Ascending aorta (tissue), 2 donors: Measurements from ENCODE around the gene MX2. TPM values are rescaled to one million over a fixed set of nuclear protein-coding genes. Genes with fewer than 3 reads are reported as not detected.

Source experiments
- DNase-seq, 2 donors: peaks; one replicate each; pipeline ENCODE4 v3.0.0-alpha.2; 2019; ENCODE audit warnings: low spot score in 2 of 2
- H3K27ac ChIP-seq, 2 donors: fragments of 200-600 bp; sonication (generic); one replicate each; pipeline ENCODE4 v1.5.1; 2016 to 2017; ENCODE audit warnings: mild to moderate bottlenecking in 1 of 2
- H3K27me3 ChIP-seq: fragments of 200-600 bp; sonication (generic); one replicate; pipeline ENCODE4 v1.5.1; 2017
- H3K36me3 ChIP-seq, 2 donors: fragments of 200-600 bp; sonication (generic); one replicate each; pipeline ENCODE4 v1.5.1; 2016
- H3K4me1 ChIP-seq, 2 donors: fragments of 200-600 bp; sonication (generic); one replicate each; pipeline ENCODE4 v1.5.1; 2016 to 2017; ENCODE audit warnings: mild to moderate bottlenecking in 1 of 2
- H3K4me3 ChIP-seq, 2 donors: fragments of 200-600 bp; sonication (generic); one replicate each; pipeline ENCODE4 v1.5.1; 2016 to 2017; ENCODE audit warnings: mild to moderate bottlenecking in 1 of 2
- H3K9me3 ChIP-seq, 2 donors: fragments of 200-600 bp; sonication (generic); one replicate each; pipeline ENCODE4 v1.5.1; 2016
- intact Hi-C: fragments of 100-400 bp; cut with DNase I; formaldehyde crosslinking; loops from one replicate; pipeline ENCODE4 v1.15.1; 2023
- total RNA-seq: library from RNA; depleted of rRNA; stranded (reverse); fragments of >200 nt; gene quantifications from one replicate; pipeline ENCODE4 v1.1.0, GENCODE V29; 2016
- TF ChIP-seq, protein P1 (sequence below), 3 experiments: fragments of 200-600 bp in 2 of 3; fragments of 450-650 bp in 1 of 3; sonication (generic) in 2 of 3; IDR thresholded peaks; one replicate each; pipeline ENCODE4 v1.5.1; 2016 to 2019; ENCODE audit warnings: antibody characterized with exemption in 3 of 3, mild to moderate bottlenecking in 1 of 3, moderate library complexity in 1 of 3

The MX2 gene
- total RNA-seq, 1 donor from 2014 or later: 9.7 TPM

DNA sequence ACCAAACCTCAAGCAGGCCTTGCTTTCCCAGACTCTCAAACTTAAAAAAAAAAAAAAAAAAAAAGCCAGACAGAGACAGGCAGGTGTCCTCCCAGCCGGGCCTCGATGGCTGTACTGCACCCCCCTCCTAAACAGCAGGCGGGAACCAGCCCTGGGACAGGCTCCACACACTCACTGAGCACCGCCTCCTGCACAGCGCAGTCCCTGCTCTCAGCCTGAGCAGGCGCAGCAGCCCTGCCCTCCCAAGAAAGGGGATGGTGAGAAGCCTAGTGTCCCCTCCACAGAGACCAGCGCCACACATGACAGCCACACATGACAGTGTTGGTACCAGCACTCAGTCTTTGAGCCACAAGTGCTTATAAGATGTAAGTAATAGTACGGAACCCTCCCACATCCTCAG, 11.9 kb downstream of the MX2 start:
- H3K36me3 ChIP-seq: no peaks in the 10 kb centered on the region
- intact Hi-C loops: no loop called here
- DNase-seq: no peak
- H3K4me3 ChIP-seq: no peak overlapping the region
- no peaks in the 10 kb centered on the region for H3K9me3 ChIP-seq
- H3K27me3 ChIP-seq: no peaks in the 10 kb centered on the region
- TF ChIP-seq, protein P1, sequence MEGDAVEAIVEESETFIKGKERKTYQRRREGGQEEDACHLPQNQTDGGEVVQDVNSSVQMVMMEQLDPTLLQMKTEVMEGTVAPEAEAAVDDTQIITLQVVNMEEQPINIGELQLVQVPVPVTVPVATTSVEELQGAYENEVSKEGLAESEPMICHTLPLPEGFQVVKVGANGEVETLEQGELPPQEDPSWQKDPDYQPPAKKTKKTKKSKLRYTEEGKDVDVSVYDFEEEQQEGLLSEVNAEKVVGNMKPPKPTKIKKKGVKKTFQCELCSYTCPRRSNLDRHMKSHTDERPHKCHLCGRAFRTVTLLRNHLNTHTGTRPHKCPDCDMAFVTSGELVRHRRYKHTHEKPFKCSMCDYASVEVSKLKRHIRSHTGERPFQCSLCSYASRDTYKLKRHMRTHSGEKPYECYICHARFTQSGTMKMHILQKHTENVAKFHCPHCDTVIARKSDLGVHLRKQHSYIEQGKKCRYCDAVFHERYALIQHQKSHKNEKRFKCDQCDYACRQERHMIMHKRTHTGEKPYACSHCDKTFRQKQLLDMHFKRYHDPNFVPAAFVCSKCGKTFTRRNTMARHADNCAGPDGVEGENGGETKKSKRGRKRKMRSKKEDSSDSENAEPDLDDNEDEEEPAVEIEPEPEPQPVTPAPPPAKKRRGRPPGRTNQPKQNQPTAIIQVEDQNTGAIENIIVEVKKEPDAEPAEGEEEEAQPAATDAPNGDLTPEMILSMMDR (IDR thresholded peaks at IDR 0.05): no peak
- no peak overlapping the region for H3K27ac ChIP-seq
- peaks cover 0 to under 1% of the 10 kb centered on the region in 2 donors for H3K4me1 ChIP-seq

DNA sequence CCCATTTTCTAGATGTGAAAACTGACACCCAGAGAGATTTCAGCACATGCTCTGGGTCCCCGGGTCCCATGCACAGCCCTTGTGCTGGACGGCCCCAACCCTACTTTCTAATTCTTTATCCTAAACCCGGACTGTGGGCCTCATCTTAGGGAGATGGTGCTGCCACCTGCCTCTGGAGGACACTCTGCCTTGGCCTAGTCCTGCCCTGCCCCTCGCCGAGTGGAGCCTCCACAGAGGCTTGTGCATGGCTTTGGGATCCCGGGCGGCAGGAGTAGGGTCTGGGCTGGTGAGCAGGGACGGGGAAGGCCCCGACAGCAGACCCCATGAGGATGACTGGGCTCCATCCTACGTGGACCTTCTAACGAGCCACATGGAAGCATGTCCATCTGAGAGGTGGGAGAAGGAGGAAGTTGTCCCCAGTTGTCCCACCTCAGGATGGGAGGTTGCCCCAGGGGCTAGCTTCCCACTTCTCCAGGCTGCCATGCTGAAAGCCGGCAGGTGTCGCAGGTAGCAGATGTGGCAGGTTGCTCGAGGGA, 12.4 kb downstream of the MX2 start:
- intact Hi-C loops: no loop called here
- Histone ChIP-seq H3K9me3 (no peaks in the 10 kb centered on the region), H3K27ac (no peak overlapping the region), H3K36me3 (no peaks in the 10 kb centered on the region), H3K4me1 (no peaks in the 10 kb centered on the region), H3K4me3 (no peak overlapping the region), H3K27me3 (no peaks in the 10 kb centered on the region)
- TF ChIP-seq, protein P1 (IDR thresholded peaks at IDR 0.05): no peak
- DNase-seq: no peak

DNA sequence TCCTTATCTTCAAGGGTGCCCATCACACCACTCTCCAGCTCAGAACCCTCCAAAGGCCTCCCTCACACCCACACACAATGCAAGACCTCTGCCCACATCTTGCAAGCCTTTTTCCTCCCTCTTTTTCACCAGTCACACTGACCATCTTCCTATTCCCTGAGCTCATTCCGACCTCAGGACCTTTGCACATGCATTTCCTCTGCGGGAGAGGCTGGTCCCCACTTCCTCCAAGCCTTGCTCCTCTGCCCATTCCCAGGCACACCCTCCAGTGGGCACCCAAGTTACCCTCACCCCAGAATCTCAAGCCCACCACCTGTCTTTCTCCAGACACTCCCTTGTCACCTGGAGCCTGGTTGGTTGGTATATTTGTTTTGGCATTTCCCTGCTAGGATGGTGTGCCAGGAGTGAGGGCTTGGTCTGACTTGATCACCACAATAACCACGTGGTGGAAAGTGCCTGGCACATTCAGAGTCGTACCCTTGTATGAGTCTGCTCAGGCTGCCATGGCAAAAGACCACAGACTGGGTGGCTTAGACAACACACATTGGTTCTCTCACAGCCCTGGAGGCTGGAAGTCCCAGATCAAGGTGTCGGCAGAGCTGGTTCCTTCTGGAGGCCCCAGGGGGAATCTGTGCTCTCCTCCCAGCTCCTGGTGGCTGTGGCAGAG, 13.2 kb downstream of the MX2 start:
- intact Hi-C loops: no loop called here
- TF ChIP-seq, protein P1 (IDR thresholded peaks at IDR 0.05): no peak
- Histone ChIP-seq H3K4me3 (no peak overlapping the region), H3K27me3 (no peaks in the 10 kb centered on the region), H3K36me3 (no peaks in the 10 kb centered on the region), H3K27ac (no peak overlapping the region), H3K4me1 (no peaks in the 10 kb centered on the region), H3K9me3 (no peaks in the 10 kb centered on the region)
- no peak for DNase-seq

DNA sequence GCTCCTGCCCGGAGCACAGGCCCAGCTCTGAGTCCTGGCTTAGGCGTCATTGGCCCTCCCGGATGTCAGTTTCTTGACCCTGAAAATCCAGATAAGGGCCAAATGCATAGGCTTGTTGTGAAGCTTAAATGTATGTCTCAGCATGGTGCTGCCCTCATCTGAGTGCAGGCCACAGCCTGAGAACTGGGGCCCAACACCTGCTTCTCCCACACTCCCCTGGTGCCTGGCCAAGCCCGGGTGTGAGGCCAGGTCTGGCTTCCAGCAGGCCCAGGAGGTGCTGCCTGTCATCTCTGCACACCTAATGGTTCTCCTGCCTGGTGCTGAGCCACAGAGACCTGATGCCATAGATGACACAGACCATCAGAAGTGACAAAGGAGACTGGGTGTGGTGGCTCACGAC, 14.0 kb downstream of the MX2 start:
- H3K27me3 ChIP-seq: no peaks in the 10 kb centered on the region
- intact Hi-C loops: no loop called here
- TF ChIP-seq, protein P1 (IDR thresholded peaks at IDR 0.05): no peak

DNA sequence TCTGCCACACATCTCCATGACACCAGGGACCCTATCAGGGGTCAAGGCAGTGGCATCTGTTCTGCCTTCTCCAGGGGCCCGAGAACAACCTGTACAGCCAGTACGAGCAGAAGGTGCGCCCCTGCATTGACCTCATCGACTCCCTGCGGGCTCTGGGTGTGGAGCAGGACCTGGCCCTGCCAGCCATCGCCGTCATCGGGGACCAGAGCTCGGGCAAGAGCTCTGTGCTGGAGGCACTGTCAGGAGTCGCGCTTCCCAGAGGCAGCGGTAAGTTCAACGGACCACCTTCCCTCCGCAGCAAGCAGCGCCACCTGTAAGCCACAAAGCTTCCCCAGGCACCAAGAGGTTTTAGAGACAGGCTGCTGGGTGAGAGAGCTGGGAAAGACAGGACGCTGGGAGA, 15.9 kb downstream of the MX2 start:
- intact Hi-C loops: no loop called here
- Histone ChIP-seq H3K4me3 (no peak overlapping the region), H3K27me3 (no peaks in the 10 kb centered on the region), H3K9me3 (no peaks in the 10 kb centered on the region), H3K27ac (no peak overlapping the region), H3K4me1 (no peaks in the 10 kb centered on the region), H3K36me3 (no peaks in the 10 kb centered on the region)
- TF ChIP-seq, protein P1 (IDR thresholded peaks at IDR 0.05): no peak
- DNase-seq: no peak

More for the DNA sequence above, 14.0 kb downstream of the MX2 start:
- Histone ChIP-seq H3K4me1 (no peaks in the 10 kb centered on the region), H3K4me3 (no peak overlapping the region), H3K36me3 (no peaks in the 10 kb centered on the region), H3K27ac (no peak overlapping the region), H3K9me3 (no peaks in the 10 kb centered on the region)
- no peak for DNase-seq
